SK-N-SH treated with all-trans-retinoic acid at 6 μM for 48 hours (cell line): ENCODE results near the gene GALNT15.

Experiments used
- OSR1 ChIP-seq: fragments of 250-450 bp; sonication (Bioruptor Pico); IDR thresholded peaks from 2 replicates; pipeline ENCODE4 v1.8.0; 2022; ENCODE audit warnings: moderate library complexity, mild to moderate bottlenecking, inconsistent platforms
- PATZ1 ChIP-seq: fragments of 250-450 bp; sonication (Bioruptor Pico); IDR thresholded peaks from 2 replicates; pipeline ENCODE4 v1.8.0; 2020; ENCODE audit warnings: mild to moderate bottlenecking, moderate library complexity, borderline replicate concordance
- TCF4 ChIP-seq: fragments of 250-450 bp; sonication (Bioruptor Pico); IDR thresholded peaks from 2 replicates; pipeline ENCODE4 v1.8.0; 2021; ENCODE audit warnings: mild to moderate bottlenecking, moderate library complexity, borderline replicate concordance

- TF ChIP-seq PATZ1 (CRISPR knock-in tag) (no peak), TCF4 (CRISPR knock-in tag) (no peak), OSR1 (CRISPR knock-in tag) (no peak)
Measured at GRCh38 chr3:16140116-16140893, 34.2 kb upstream of the GALNT15 start.
